GM12801 (cell line): Measurements from ENCODE around the gene YKT6.

Source experiments
- TF ChIP-seq, protein P1 (sequence below): IDR thresholded peaks from one replicate; pipeline ENCODE4 v1.5.1; 2011; ENCODE audit warnings: control low read depth; ENCODE audit not compliant: insufficient read length; ENCODE audit errors: extremely low read depth

Gene YKT6

DNA sequence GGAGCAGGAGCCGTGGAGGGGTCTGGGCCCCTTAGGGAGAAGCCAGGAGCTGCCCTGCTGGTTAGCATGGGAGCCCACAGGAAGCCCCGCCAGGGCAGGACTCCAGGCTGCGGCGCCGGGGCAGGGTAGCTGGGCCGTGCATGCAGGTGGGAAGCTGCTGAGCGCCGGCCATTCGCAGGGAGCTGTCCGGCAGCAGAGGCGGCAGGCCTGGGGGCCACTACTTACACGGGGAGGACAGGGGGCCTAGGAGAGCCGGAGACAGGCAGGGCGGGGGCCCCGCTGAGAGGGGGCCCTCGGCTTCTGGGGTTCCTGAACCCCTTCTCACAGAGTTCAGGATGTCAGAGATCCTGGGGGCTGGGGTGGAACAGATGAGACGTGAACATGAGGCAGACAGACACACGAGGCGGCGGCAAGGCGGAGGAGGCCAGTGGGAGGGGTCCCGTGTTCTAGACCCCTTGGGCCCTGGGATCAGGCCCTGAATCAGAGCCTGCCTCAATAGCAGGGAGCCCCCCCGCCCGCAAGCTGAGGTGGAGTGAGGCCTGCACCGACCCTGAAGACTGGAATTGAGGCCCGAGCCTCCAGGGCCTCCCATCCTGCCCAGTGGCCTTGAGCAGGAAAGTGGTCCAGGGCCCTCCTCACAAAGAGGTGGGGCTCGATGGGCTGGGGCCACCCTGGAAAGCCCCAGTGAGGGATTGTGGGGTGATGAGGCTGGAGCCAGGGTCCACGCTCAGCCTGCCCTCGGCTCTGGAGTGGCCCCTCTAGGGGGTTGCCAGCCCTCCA, 28.0 kb downstream of the YKT6 start:
- TF ChIP-seq, protein P1, sequence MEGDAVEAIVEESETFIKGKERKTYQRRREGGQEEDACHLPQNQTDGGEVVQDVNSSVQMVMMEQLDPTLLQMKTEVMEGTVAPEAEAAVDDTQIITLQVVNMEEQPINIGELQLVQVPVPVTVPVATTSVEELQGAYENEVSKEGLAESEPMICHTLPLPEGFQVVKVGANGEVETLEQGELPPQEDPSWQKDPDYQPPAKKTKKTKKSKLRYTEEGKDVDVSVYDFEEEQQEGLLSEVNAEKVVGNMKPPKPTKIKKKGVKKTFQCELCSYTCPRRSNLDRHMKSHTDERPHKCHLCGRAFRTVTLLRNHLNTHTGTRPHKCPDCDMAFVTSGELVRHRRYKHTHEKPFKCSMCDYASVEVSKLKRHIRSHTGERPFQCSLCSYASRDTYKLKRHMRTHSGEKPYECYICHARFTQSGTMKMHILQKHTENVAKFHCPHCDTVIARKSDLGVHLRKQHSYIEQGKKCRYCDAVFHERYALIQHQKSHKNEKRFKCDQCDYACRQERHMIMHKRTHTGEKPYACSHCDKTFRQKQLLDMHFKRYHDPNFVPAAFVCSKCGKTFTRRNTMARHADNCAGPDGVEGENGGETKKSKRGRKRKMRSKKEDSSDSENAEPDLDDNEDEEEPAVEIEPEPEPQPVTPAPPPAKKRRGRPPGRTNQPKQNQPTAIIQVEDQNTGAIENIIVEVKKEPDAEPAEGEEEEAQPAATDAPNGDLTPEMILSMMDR: no peak

DNA sequence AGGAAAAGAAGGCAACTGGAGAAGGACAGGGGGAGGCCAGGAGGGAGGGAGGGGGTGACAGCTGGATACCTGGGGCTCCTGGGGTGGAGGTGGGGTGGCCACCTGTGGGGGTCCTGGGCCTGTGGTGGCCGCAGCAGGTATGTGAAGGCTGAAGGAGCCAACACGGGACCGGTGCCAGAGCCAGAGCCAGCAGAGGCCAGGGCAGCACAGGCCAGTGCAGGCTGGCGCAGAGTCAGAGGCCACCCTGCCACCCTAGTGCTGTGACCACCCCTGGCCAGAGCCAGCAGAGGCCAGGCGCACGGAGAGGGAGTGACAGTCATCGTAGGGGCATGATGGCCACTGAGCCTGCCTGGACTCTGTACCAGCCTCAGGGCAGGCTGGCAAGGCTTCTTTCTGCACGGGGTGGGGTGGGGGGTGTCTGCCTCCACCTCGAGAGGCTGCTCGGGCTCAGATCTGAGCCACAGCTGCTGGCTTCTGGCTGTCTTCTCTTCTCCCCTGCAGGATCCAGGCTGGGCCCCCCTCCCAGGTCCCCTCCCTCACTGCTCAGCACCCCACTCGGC, 28.8 kb downstream of the YKT6 start:
- TF ChIP-seq, protein P1: no peak

DNA sequence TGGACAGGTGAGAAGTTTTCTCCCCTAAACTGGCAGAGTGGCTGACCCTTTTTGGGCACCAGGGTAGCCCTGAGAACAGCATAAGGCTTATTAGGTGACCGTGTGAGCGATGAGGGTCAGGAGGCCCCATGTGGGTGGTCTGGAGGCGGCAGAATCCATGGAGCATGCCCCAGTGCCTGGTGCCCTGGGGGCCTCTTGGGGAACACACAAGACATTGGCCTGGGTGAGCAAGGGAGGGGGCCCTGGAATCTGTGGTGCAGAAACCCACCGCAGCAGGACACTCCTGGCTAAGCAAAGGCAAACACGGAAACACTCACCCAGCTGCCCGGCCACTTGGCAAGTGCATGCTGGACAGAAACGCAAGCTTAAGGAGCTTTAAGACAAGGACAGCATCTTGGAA, 29.5 kb downstream of the YKT6 start:
- TF ChIP-seq, protein P1: no peak

DNA sequence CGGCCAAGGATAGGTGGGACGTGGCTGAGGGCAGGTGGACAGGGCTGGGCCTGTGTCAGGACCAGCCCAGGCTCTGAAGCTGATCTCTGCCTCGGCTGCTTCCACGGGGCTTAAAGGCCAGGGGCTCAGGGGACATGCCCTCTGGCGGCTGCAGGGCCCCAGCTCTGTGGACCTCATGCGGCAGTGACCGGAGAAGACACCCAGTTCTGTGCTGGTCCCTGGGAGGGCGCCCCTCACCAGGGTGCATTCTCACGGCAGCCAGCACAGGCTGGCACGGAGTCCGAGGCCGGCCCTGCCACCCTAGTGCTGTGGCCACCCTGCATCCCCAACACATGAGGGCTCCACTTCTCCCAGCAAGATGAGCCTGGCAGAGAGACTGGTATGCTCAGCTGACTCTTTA, 30.3 kb downstream of the YKT6 start:
- TF ChIP-seq, protein P1: no peak

DNA sequence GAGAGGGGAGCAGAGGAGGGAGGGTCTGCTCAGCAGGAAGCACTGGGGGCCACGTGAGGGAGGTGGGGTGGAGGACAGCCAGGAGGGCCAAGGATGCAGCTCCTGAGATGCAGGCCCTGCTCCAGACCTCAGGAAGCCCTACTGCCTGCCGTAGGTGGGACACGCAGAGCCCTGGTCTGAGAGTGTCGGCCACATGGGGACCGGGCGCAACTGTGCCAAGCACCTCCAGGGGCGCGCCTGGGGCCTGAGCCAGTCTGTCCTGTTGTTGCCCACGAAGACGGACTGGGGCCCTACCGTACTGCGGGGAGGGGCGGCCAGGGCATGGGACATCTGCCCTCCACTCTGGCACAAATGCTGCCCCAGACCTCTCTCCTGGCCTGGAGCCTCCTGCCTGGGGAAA, 31.6 kb downstream of the YKT6 start:
- TF ChIP-seq, protein P1: no peak

DNA sequence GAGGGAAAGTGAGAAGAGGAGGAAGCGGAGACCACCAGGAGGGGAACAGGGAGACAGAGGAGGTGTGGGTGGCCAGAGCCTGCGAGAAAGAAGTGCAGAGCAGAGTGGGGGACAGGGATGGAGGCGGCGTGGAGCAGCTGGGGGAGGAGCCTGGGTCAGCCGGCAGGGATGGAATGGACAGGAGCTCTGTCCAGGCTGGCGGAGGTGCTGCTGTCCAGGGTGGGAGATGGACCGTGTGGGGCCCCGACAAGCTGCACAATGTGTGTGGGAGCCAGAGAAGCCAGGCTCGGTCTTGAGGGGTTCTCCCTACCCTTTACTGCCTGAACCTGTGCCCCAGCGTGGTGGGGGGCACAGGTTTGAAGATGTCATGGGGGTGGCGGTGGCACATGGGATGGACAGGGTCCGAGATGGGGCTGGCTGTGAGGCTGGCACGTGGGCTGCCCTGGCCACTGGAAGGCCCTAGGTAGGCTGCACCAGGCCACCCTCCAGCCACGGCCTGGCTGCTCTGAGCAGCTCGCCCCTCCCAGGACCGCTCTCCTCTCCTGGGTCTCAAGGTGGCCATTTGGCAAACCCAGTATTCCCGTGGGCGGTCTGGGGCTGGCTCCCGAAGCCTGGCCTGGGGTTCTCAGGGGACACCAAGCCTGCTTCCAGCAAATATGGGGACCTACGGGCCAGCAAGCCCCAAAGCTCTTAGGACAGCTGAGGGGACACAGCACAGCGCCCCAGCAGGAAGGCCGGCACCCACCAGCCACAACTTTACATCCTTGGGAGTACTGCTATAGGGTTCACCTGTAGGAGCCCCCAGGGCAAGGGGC, 32.3 kb downstream of the YKT6 start:
- TF ChIP-seq, protein P1: no peak

DNA sequence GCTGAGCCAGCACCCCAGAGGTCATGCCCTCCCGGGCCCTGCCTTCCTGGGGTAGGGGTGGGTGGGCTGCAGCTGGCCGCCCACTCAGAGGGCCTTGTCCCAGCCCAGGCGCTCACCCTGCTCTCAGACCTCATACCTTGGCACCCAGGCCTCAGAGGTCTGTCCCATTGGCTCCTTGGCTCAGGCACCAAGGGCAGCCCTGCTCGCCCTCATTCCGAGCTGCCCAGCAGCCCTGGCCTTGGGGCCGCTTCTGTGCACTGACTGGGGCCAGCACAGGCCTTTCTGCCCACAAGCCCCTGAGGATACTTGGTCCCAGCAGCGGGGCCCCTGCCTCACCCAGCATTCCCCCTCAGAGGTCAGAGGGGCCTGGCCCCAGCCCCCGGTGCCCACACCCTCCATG, 34.3 kb downstream of the YKT6 start:
- TF ChIP-seq, protein P1: no peak
